Kidney capillary endothelial cell (primary cell): ENCODE data around the gene OLA1.

ENCODE experiments used
- DNase-seq: peaks from one replicate; pipeline ENCODE4 v3.0.0-alpha.2; 2018; ENCODE audit warnings: low spot score

The OLA1 gene

GRCh38 chr2:174035117-174035635 lies 213.2 kb downstream of the OLA1 start:
- no peak for DNase-seq

- no peak for DNase-seq
These were observed 215.2 kb downstream of the OLA1 start for GRCh38 chr2:174033163-174033550.

GRCh38 chr2:174031226-174031625 lies 217.1 kb downstream of the OLA1 start:
- DNase-seq = no peak

GRCh38 chr2:174028935-174029334 lies 219.4 kb downstream of the OLA1 start:
- no peak for DNase-seq

- no peak for DNase-seq
These were observed 220.4 kb downstream of the OLA1 start for GRCh38 chr2:174027956-174028355.

GRCh38 chr2:174026122-174026845 lies 222.0 kb downstream of the OLA1 start:
- DNase-seq = no peak

- no peak for DNase-seq
These were observed 222.8 kb downstream of the OLA1 start for GRCh38 chr2:174025271-174026121.

- DNase-seq = no peak
These were observed 223.6 kb downstream of the OLA1 start for GRCh38 chr2:174024524-174025270.

GRCh38 chr2:174023591-174024523 lies 224.5 kb downstream of the OLA1 start:
- DNase-seq = no peak
